ENCODE measurements around the gene WFIKKN1.

WFIKKN1 gene

DNA sequence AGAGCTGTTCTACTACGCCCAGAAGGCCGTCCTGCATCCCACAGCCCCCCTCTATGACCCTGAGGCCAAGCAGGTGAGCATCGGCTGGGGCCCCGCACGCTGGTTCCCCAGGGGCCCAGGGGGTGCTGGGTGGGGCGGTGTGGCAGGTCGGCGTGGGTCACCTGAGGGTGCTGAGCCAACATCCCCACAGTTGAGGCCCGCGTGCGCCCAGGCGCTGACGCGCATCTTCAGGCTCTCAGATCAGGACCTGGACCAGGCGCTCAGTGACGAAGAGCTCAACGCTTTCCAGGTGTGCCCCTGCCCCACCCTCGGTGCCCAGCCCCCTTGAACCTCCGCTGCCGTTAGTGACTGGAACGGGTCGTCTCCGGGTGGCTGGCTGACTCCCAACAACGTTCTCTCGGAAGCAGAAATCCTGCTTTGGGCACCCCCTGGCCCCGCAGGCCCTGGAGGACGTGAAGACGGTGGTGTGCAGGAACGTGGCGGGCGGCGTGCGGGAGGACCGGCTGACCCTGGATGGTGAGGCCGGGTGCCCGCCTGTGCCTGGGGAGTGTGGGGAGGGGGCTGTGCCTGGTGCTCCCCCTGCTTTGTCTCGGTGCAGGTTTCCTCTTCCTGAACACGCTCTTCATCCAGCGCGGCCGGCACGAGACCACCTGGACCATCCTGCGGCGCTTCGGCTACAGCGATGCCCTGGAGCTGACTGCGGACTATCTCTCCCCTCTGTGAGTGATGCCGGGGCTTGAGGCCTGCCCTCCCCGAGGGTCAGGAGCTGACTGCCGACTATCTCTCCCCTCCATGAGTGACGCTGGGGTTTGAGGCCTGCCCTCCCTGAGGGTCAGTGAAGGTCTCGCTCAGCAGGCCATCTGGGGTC, 39.9 kb downstream of the WFIKKN1 start:
- TF ChIP-seq, protein P1, sequence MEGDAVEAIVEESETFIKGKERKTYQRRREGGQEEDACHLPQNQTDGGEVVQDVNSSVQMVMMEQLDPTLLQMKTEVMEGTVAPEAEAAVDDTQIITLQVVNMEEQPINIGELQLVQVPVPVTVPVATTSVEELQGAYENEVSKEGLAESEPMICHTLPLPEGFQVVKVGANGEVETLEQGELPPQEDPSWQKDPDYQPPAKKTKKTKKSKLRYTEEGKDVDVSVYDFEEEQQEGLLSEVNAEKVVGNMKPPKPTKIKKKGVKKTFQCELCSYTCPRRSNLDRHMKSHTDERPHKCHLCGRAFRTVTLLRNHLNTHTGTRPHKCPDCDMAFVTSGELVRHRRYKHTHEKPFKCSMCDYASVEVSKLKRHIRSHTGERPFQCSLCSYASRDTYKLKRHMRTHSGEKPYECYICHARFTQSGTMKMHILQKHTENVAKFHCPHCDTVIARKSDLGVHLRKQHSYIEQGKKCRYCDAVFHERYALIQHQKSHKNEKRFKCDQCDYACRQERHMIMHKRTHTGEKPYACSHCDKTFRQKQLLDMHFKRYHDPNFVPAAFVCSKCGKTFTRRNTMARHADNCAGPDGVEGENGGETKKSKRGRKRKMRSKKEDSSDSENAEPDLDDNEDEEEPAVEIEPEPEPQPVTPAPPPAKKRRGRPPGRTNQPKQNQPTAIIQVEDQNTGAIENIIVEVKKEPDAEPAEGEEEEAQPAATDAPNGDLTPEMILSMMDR (conservative IDR thresholded peaks at IDR 0.05; ENCODE audit: low read depth), result no peak
- peak overlapping the region; percentile 94 for H3K27ac ChIP-seq
- no peak for DNase-seq (ENCODE audit: low spot score)
- CTCF ChIA-PET, result interaction anchor here (1.2 kb wide), 1 partner anchor 89 kb away, joined by 7 read pairs; no protein-coding TSS in a partner anchor
- POLR2A ChIA-PET (ENCODE audit: low non-redundant PET), result interaction anchor here (0.6 kb wide), 1 partner anchor 52 kb away, joined by 3 read pairs; no protein-coding TSS in a partner anchor

DNA sequence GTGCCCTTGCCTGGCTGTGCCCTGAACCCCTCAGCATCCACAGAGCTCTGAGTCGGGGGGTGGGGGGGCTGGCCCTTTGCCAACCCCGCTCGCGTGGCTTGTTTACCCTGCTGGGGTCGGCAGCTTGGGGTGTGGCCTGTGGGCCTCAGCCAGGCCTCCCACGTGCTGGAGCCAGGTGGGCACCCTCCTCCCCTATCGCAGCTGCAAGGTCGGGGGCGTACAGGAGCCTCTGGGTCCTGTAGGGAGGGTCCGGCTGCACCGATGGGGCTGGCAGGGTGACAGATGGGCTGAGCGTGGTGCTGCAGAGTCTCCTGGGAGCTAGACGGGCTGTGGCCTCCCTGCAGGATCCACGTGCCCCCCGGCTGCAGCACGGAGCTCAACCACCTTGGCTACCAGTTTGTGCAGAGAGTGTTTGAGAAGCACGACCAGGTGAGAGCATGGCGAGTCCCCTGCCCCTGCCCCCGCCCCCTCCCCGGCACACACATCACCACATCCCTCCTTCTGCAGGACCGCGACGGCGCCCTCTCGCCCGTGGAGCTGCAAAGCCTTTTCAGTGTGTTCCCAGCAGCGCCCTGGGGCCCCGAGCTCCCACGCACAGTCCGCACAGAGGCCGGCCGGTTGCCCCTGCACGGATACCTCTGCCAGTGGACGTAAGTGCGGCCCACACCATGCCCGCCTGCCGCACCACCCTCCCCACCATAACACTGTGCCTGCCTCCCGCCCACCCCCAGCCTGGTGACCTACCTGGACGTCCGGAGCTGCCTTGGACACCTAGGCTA, 40.8 kb downstream of the WFIKKN1 start:
- ChIA-PET POLR2A (ENCODE audit: low non-redundant PET) (interaction anchor here (0.5 to 0.6 kb wide), 3 partner anchors 13 to 51 kb away, joined by 3 to 5 read pairs (median 3); partner anchors contain the start of gene JMJD8), CTCF (interaction anchor here (0.6 to 1.2 kb wide), 2 partner anchors 14 to 89 kb away, joined by 3 to 7 read pairs; no protein-coding TSS in a partner anchor)
- peak overlapping the region; percentile 94 for H3K27ac ChIP-seq
- no peak for DNase-seq (ENCODE audit: low spot score)
- TF ChIP-seq, protein P1 (conservative IDR thresholded peaks at IDR 0.05; ENCODE audit: low read depth), result no peak

DNA sequence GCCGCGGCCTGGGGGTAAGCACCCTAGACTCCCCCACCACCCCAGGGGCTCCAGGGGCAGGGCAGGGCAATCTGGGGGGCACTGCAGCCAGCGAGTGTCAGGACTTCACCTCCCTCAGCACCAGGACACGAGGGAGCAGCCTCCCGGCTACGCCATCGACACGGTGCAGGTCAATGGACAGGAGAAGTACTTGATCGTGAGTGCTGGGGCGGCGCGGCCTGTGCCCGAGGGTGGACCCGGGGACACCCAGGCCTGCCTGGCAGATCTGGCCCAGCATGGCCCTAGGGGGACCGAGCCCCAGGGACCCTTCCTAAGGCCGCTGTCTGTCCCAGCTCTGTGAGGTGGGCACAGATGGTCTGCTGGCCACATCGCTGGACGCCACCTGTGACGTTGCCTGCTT, 41.6 kb downstream of the WFIKKN1 start:
- POLR2A ChIA-PET (ENCODE audit: low non-redundant PET), result interaction anchor here (0.6 kb wide), 1 partner anchor 12 kb away, joined by 5 read pairs; the partner anchor contains the start of gene JMJD8
- CTCF ChIA-PET, result no interaction called here
- DNase-seq (ENCODE audit: low spot score), result no peak
- peak overlapping the region; percentile 94 for H3K27ac ChIP-seq
- TF ChIP-seq, protein P1 (conservative IDR thresholded peaks at IDR 0.05; ENCODE audit: low read depth), result no peak

DNA sequence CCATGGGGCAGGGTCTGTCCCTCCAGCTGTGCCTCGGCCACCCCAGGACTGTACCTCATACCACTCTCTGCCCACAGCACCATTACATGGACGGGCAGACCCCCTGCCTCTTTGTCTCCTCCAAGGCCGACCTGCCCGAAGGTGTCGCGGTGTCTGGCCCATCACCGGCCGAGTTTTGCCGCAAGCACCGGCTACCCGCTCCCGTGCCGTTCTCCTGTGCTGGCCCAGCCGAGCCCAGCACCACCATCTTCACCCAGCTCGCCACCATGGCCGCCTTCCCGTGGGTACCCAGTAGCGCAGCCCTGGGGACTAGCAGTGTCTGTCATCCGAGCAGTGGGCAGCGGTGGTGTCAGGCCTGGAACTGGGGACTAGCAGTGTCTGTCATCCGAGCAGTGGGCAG, 42.1 kb downstream of the WFIKKN1 start:
- no peak for DNase-seq (ENCODE audit: low spot score)
- ChIA-PET POLR2A (ENCODE audit: low non-redundant PET) (no interaction called here), CTCF (no interaction called here)
- TF ChIP-seq, protein P1 (conservative IDR thresholded peaks at IDR 0.05; ENCODE audit: low read depth), result no peak
- H3K27ac ChIP-seq, result peak overlapping the region; percentile 94

DNA sequence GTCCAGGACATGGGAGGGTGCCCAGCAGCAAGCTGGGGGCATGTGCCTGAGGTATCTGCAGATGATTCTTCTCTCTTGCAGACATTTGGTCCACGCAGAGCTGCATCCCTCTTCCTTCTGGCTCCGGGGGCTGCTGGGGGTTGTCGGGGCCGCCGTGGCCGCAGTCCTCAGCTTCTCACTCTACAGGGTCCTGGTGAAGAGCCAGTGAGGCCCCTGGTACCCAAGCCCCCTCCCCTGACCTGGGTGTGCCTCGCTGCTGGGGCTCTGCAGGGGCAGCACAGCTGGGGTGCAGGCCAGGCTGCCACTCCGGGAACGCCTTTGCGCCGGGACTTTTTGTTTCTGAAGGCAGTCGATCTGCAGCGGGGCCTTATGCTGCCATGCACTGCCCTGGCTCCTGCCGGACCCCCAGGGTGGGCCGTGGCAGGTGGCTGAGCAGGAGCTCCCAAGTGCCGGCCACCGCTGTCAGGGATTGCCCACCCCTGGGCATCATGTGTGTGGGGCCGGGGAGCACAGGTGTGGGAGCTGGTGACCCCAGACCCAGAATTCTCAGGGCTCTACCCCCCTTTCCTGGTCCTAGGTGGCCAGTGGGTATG, 42.7 kb downstream of the WFIKKN1 start:
- ChIA-PET POLR2A (ENCODE audit: low non-redundant PET) (no interaction called here), CTCF (interaction anchor here (0.8 kb wide), 1 partner anchor 25 kb away, joined by 4 read pairs; no protein-coding TSS in a partner anchor)
- peak overlapping the region; percentile 94 for H3K27ac ChIP-seq
- TF ChIP-seq, protein P1 (conservative IDR thresholded peaks at IDR 0.05; ENCODE audit: low read depth), result no peak
- no peak for DNase-seq (ENCODE audit: low spot score)

Measured in RWPE1 (cell line).